ENCODE measurements around the gene PLCXD3. TPM values are rescaled to one million over a fixed set of nuclear protein-coding genes. Genes with fewer than 3 reads are reported as not detected.
"Not testable (repeated sequence)": the region's sequence is repeated elsewhere in the genome, so short reads cannot be mapped to it uniquely, and the experiment has no call there.

Gene PLCXD3
- total RNA-seq, 1 donor from 2014 or later, result 0.93 TPM

DNA sequence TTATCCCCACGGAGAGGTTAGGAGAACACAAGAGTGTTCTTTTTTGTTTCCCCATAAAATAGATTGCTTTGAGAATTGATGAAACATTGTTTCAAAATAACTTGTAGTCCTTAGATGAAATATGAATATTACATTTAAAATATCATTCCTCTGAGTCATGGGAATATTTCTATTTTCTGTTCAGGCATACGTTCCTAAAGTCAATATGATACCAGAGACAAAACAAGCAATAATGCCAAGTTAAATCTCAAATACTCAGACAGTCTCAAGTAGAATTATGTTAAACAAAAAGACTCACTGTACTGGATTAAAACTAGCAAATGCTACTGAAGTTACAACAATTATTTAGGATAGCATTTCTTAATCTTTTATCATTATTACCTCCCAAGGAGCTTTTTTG is 185.3 kb downstream of the PLCXD3 start:
- peaks cover 2% of the 10 kb centered on the region for H3K27me3 Mint-ChIP-seq (ENCODE audit: unreplicated experiment)
- TF ChIP-seq, protein P1, sequence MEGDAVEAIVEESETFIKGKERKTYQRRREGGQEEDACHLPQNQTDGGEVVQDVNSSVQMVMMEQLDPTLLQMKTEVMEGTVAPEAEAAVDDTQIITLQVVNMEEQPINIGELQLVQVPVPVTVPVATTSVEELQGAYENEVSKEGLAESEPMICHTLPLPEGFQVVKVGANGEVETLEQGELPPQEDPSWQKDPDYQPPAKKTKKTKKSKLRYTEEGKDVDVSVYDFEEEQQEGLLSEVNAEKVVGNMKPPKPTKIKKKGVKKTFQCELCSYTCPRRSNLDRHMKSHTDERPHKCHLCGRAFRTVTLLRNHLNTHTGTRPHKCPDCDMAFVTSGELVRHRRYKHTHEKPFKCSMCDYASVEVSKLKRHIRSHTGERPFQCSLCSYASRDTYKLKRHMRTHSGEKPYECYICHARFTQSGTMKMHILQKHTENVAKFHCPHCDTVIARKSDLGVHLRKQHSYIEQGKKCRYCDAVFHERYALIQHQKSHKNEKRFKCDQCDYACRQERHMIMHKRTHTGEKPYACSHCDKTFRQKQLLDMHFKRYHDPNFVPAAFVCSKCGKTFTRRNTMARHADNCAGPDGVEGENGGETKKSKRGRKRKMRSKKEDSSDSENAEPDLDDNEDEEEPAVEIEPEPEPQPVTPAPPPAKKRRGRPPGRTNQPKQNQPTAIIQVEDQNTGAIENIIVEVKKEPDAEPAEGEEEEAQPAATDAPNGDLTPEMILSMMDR (IDR thresholded peaks at IDR 0.05; ENCODE audit: partially characterized antibody, unreplicated experiment), result no peak
- H3K4me3 Mint-ChIP-seq (ENCODE audit: unreplicated experiment), result no peak overlapping the region
- no peaks in the 10 kb centered on the region for H3K36me3 Mint-ChIP-seq (ENCODE audit: unreplicated experiment)
- DNase-seq, result no peak
- no peak overlapping the region for H3K27ac Mint-ChIP-seq (ENCODE audit: unreplicated experiment)
- no peaks in the 10 kb centered on the region for H3K9me3 Mint-ChIP-seq (ENCODE audit: unreplicated experiment)
- H3K4me1 Mint-ChIP-seq (ENCODE audit: low read depth, unreplicated experiment), result no peaks in the 10 kb centered on the region

- not testable (repeated sequence) for H3K27ac Mint-ChIP-seq (ENCODE audit: unreplicated experiment); H3K4me1 Mint-ChIP-seq (ENCODE audit: low read depth, unreplicated experiment); H3K27me3 Mint-ChIP-seq (ENCODE audit: unreplicated experiment); H3K4me3 Mint-ChIP-seq (ENCODE audit: unreplicated experiment); H3K36me3 Mint-ChIP-seq (ENCODE audit: unreplicated experiment); H3K9me3 Mint-ChIP-seq (ENCODE audit: unreplicated experiment); DNase-seq
These were observed 187.6 kb downstream of the PLCXD3 start for GRCh38 chr5:41322826-41323225.

- DNase-seq, result no peak
- H3K4me1 Mint-ChIP-seq (ENCODE audit: low read depth, unreplicated experiment), result no peaks in the 10 kb centered on the region
- H3K27ac Mint-ChIP-seq (ENCODE audit: unreplicated experiment), result no peak overlapping the region
- peaks cover 2% of the 10 kb centered on the region for H3K9me3 Mint-ChIP-seq (ENCODE audit: unreplicated experiment)
- no peaks in the 10 kb centered on the region for H3K36me3 Mint-ChIP-seq (ENCODE audit: unreplicated experiment)
- TF ChIP-seq, protein P1 (IDR thresholded peaks at IDR 0.05; ENCODE audit: partially characterized antibody, unreplicated experiment), result no peak
- H3K4me3 Mint-ChIP-seq (ENCODE audit: unreplicated experiment), result no peak overlapping the region
- no peaks in the 10 kb centered on the region for H3K27me3 Mint-ChIP-seq (ENCODE audit: unreplicated experiment)
These were observed 197.8 kb downstream of the PLCXD3 start for GRCh38 chr5:41312478-41313060.

DNA sequence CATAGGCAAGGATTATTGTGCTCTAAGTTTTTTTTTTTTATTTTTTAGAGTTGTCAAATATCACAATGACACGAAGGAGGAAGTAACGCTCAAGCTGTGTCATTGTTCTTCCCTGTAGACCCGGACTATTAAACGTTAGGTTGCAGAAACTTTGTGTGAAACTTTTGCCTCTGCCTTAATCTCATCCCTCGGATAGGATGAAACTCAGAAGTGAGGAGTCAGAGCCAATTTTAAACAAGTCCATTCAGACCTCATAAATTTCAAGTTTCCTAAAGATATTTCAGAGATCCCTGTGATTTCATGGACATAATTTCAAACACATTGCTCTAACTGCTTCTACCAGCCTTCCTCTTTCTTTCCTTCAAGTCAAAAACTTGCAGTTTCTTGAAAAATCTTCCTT is 198.3 kb downstream of the PLCXD3 start:
- no peaks in the 10 kb centered on the region for H3K4me1 Mint-ChIP-seq (ENCODE audit: low read depth, unreplicated experiment)
- H3K27ac Mint-ChIP-seq (ENCODE audit: unreplicated experiment), result no peak overlapping the region
- DNase-seq, result no peak
- H3K9me3 Mint-ChIP-seq (ENCODE audit: unreplicated experiment), result peaks cover 2% of the 10 kb centered on the region
- H3K36me3 Mint-ChIP-seq (ENCODE audit: unreplicated experiment), result no peaks in the 10 kb centered on the region
- no peak overlapping the region for H3K4me3 Mint-ChIP-seq (ENCODE audit: unreplicated experiment)
- TF ChIP-seq, protein P1 (IDR thresholded peaks at IDR 0.05; ENCODE audit: partially characterized antibody, unreplicated experiment), result no peak
- H3K27me3 Mint-ChIP-seq (ENCODE audit: unreplicated experiment), result no peaks in the 10 kb centered on the region

DNA sequence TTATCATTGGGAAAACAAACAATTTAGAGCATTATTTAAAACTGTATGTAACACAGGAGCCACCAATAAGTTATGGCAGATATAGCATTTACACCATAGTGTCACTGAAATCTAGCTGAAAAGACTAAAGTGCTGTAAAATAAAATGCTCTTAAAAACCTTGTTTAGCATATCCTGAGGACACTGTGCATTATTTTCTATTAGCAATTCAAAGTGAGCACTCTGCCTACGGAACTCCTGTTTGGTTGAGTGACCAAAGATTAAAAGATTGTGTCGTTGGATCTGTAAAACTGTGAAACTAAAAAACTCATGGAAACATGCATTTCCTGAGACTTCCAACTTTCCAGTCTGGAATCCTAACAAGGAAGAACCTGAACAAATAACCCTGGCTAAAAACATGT is 201.1 kb downstream of the PLCXD3 start:
- Mint-ChIP-seq H3K36me3 (ENCODE audit: unreplicated experiment) (no peaks in the 10 kb centered on the region), H3K4me1 (ENCODE audit: low read depth, unreplicated experiment) (no peaks in the 10 kb centered on the region), H3K9me3 (ENCODE audit: unreplicated experiment) (peaks cover under 1% of the 10 kb centered on the region), H3K27me3 (ENCODE audit: unreplicated experiment) (no peaks in the 10 kb centered on the region), H3K4me3 (ENCODE audit: unreplicated experiment) (no peak overlapping the region), H3K27ac (ENCODE audit: unreplicated experiment) (no peak overlapping the region)
- DNase-seq, result no peak
- TF ChIP-seq, protein P1 (IDR thresholded peaks at IDR 0.05; ENCODE audit: partially characterized antibody, unreplicated experiment), result no peak

Measured in glutamatergic neuron (in vitro differentiated cells).